GM15510 (cell line): ENCODE data around the gene WNT1.

Experiments used
- POLR2A ChIP-seq: IDR thresholded peaks from 3 replicates; pipeline ENCODE4 v1.6.1; 2011; ENCODE audit warnings: borderline replicate concordance; ENCODE audit not compliant: insufficient read length; ENCODE audit errors: extremely low read depth

WNT1 gene

GRCh38 chr12:48956279-48957140 lies 21.6 kb upstream of the WNT1 start:
- no peak for TF ChIP-seq POLR2A

DNA sequence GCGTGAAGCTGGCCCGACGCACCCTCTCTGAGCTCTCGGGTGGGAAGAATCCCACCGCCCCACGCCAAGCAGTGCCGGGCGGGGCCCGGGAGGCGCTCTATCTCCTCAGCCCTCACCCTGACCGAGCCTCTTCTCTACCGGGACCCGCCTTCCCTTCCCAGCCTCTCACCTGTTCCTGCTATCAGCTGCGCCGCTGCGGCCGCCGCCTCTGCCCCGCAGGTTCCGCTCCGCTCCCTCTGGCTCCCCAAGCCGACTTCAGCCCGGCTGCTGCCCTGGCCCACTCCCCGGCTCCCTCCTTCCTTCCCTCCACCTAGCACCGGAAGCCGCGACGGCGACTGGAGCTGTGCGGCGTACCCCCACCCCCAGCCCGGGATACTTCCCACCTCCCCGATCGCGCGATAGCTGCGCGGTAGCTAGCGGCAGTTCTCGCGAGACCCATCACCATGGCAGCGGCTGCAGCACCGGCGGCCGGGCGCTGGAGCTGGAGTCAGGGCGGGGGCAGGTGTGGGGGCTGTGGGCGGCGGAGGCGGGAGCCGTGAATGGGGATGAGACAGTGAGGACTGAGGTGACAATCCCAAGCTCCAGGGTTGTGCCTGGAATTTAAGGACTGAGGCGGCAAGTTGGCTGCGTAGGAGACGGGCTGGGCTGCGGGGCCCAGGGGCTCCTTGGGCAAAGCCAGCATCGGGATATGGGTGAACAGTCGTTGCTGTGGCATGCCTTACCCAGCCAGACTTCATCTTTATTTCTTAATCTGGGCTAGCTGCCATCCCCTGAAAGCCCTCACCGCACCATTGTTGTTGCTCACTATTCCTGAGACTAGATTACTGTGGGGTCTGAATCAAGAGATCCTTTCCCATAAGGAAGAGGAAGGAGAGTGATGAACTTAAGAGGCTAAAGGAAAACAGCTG lies 20.7 kb upstream of the WNT1 start, which contains the start of gene ARF3:
Gene ARF3, minus strand, starts transcription at position 347 of the 908 bp plus-strand sequence. CDS start 16,392 bp downstream, outside the sequence.
- TF ChIP-seq POLR2A: peak; percentile 67

DNA sequence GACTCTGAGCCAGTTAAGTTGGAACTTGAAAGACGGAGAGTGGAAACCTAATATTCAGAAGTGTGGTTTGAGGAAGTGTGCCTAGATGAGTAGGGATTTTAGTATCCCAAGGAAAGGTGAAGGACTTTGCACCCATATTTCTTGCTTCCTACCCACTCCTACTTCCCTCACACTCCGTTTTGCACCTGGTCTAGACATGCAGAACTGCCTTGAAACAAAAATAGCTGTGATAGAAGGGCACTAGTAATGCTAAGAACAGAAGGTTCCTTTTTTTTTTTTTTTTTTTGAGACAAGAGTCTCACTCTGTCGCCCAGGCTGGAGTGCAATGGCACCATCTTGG lies 20.1 kb upstream of the WNT1 start:
- TF ChIP-seq POLR2A: no peak

GRCh38 chr12:48960834-48961233 lies 17.3 kb upstream of the WNT1 start:
- no peak for TF ChIP-seq POLR2A

DNA sequence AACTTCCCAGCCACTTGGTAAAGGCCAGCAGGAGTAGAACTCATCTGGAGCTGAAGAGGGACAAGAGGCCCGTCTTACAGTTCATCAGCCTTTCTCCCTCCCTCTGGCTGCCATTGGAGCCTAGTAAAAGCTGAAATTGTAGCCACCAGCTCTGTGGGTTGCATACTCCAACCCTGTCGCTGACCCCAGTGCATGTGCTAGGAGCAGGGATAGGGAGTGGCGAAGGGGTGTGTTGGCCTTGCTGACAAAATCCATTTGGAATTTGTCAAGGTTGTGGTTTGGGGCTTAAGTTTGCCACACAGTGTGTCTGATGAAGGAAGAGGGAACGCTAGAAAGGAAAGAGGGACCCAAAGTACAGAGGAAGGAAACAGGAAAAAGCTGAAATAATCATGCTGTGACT lies 16.8 kb upstream of the WNT1 start:
- TF ChIP-seq POLR2A: no peak

DNA sequence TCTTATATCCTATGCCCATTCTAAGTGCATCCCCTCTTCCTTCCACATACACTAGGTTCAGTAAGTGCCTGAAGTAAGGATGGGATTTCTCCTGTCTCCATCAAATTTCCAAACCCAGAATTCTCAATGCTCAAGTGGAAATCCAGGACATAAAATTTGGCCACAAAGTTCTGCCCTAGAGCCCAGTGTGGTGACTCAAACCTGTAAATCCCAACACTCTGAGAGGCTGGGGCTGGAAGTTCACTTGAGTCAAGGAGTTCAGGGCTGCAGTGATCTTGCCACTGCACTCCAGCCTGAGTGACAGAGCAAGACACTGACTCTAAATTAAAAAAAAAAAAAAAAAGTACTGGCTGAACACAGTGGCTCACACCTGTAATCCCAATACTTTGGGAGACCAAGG lies 16.3 kb upstream of the WNT1 start:
- TF ChIP-seq POLR2A: no peak

DNA sequence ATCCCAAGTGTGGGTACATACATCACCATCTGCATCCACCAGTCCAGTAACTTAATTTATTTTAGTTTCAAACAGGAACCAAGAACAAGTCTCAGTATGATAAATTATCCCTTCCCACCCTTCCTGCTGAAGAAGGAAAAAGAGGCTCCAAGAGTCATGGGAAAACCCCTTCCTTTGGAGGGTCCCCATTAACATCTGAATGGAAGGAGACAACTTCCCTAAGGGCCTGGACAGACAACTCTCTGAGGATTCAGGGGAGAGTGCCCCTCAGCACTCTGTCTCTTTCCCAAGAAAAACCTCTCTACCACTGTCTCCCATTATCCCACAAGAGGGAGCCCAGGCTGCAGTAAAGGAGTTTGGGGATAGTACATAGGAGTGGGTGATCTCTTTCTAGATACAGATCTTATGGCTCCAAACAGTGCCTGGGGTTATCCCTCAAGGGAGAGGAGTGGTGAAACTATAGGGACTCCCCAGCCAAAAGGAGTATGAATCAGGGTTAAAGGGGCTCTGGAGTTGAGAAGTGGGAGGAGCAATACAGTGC lies 12.8 kb upstream of the WNT1 start:
- TF ChIP-seq POLR2A: no peak

DNA sequence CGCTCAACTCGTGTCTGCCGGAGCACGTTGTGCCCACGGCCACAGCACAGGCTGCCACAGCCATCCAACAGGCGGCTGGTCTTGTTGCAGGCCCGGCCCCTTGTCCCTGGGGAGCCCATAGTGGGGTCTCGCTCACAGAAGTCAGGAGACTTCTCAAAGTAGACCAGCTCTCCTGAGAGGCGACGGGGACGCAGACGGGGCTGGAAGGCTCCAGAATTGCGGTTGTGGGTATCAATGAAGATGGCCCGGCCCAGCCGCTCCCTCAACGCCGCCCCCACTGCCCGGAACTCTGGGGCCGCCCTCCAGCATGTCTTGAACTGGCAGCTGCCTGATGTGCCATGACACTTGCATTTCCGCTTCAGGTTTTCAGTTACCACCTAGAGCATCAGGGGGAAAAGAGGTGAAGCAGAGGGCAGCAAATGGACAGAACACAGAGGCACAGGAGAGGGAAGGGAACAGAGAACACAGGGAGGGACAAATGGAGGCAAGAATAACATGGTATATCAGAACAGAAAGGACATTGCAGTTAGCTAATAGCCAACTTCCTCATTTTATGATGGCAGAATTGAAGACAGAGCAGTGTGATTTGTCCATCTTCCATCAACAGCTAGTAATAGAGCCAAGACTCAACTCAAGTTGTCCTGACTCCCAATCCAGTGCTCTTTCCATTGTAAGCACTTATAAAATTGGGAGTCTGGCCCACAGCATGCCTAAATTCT lies 11.8 kb upstream of the WNT1 start:
- TF ChIP-seq POLR2A: no peak

- TF ChIP-seq POLR2A: no peak
Observed at GRCh38 chr12:48967991-48968390, 10.1 kb upstream of the WNT1 start.

DNA sequence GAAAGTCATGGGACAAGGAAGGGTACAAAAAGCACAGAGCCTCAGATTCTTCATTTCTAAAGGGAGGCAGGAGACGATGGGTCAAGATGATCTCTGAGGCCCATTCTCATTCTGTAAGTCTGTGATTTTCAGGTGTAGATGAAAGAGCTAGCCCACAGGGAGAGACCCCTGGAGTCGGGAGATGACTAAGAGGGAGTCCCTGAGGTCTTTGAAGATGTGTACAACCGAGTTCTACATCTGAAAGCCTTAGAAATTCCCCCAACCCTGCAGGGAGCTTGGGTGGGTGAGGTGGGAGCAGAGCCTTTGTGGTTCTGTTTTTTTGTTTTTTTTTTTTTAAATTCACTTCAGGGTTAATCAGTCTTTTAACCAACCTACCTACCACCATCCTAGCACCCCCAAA lies 9.7 kb upstream of the WNT1 start:
- TF ChIP-seq POLR2A: no peak

- no peak for TF ChIP-seq POLR2A
Observed at GRCh38 chr12:48969160-48969771, 8.9 kb upstream of the WNT1 start.

DNA sequence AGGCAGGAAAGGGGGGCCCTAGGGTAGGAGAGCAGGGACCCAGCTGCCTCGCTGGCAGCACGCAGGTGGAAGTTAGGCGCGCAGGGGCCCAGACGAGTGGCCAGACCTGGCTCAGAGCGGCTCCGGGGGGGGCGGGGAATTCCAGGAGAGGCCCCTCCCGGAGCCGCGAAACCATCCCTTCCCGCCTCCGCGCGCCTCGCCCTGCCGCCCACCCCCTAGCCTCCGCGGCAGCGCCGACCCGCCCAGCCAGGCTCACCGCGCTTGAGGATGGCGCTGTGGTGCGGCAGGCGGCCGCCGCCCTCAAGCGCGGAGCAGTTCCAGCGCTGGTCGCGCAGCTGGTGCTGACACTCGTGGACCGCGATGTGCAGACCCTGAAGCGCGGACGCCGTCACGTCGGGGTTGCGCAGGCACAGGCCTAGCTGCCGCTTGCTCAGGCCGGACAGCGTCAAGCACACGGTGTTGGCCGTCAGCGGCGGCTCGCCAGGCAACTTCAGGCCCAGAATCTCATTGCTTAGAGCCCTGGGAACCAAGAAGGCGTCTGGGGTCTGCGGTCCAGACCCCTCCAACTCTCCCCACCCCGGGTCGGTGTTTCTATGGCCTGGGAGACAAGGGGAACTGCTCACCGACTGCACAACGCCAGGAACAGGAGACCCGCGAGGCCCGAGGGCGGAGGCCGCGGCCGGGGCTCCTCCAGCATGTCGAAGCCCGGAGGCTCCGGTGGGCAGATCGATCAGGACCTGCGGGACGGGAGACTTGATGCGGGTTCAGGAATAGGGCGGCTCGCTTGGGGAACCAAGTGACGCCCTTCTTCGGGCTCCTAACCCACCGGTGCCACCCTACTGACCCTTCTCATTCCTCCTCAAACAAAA lies 8.1 kb upstream of the WNT1 start:
- TF ChIP-seq POLR2A: no peak

DNA sequence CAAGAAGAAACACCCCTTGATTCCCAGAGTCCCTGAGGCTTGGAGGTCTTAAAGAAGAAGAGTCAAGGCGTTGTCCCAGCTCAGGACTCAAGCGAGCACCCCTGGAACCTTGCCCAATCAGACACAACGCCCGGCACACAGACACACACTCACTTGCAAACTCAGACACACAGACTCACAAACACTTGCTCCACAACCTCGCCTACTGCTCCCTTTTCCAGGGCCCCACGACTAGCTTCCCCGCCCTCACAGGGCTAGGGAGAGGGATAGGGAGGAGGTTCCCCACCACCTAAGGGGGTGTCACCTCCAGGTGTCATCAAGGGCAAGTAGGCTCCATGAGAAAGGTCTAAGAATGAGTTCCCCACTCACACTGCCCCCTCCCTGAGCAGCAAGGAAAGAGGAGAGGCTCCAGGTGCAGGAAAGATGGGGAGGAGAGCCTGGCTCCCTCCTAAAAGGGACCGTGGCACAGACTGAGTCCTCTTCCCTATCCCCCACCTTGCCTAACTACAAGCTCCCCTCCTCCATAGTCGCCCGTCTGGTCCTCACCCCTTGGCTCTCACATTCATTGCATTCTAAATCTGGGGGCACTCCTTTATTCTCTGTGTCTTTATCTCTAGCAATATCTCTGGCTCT lies 7.3 kb upstream of the WNT1 start:
- no peak for TF ChIP-seq POLR2A

DNA sequence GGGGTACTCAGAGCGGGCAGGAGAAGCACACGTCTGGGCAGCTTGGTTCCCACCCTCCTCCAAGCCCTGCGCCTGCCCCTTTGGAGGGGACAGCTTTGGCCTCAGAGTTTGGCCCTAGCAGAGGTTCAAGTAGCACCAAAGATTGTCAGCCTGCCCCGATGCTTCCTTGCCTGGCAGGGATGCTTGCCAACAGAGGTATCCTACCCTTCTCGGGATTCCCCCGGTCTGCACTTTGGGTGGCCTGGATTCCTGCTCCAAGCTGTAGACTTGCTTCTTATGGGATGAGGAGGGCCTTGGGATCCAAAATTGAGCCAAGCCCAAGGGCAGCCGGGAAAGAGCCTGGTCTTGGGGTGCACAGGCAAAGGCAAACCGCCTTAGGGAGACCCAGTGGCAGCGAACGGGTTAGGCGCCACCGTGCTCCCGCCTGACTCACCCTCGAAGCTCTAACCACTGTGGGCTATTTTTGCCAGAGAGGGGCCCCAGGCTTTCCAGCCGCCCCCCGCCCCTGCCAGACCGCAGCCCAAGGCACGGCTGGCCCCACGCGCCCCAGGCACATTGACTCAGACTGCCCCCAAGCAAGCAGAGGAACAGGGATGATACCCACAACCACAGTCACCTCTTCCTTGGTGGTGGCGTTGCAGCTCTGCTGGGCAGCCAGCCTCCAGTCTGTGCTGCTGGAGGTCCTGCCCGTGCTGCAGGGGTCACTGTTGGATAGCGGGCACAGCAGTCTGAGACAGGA lies 5.7 kb upstream of the WNT1 start:
- TF ChIP-seq POLR2A: no peak
